COLO829 (cell line): Measurements from ENCODE around the gene MFF.
"Not testable (repeated sequence)": the region's sequence is repeated elsewhere in the genome, so short reads cannot be mapped to it uniquely, and the experiment has no call there.

ENCODE experiments used
- DNase-seq: peaks from one replicate; pipeline ENCODE4 v3.0.0; 2012; ENCODE audit warnings: low spot score

The MFF gene

GRCh38 chr2:227337442-227337841 lies 12.4 kb downstream of the MFF start:
- DNase-seq: no peak

DNA sequence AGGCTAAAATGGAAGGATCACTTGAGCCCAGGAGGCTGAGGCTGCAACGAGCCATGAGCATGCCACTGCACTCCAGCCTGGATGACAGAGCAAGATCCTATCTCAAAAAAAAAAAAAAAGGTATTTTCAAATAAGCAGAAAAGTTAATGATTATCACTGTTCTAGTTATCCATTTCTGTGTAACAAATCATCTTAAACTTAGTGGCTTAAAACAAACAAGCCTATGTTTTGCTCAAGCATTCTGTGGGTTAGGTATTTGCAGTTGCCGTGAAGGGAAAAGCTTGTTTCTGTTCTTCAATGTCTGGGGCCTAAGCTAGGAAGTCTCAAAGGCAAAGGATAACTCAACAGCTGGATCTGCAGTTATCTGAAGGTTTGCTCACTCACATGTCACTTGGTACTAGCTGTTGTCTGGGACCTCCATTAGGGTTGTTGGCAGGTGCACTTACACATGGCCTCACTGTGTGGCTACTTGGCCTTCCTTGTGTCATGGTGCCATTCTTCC lies 14.1 kb downstream of the MFF start:
- DNase-seq: no peak

DNA sequence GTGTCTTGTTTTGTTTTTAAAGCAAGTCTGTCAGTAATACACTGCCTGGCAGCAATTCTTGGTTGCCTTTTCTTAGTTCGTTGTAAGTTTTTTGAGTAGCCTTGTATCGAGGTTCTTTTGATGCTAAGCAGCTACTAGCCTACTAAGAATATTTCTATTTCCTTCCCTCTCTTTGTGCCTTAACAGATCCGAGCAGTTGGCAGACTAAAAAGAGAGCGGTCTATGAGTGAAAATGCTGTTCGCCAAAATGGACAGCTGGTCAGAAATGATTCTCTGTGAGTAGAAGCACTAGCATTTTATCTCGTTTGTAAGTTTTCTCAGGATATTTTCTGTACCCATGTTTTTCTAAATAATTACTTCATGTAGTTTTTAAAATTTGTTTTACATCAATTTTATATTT lies 15.1 kb downstream of the MFF start:
- no peak for DNase-seq

DNA sequence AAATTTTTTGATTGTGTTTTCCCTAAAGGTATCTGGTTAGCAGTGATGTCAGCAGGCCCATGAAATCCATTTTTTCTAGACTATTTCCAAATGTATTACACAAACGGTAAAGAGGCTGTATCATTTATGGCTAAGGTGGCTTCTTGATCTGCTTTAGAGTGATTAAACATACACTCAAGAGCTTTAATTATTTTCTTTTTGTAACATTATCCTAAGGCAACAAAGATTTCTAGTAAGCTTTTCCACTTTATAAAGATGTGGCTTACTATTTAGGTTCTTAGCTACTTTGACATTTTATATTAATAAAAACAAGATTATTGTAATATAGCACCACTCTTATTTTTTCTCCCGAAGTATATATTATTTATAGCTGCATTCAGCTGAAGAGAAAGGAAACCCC lies 16.5 kb downstream of the MFF start:
- no peak for DNase-seq

GRCh38 chr2:227344231-227344630 lies 19.2 kb downstream of the MFF start:
- DNase-seq: peak; percentile 57

DNA sequence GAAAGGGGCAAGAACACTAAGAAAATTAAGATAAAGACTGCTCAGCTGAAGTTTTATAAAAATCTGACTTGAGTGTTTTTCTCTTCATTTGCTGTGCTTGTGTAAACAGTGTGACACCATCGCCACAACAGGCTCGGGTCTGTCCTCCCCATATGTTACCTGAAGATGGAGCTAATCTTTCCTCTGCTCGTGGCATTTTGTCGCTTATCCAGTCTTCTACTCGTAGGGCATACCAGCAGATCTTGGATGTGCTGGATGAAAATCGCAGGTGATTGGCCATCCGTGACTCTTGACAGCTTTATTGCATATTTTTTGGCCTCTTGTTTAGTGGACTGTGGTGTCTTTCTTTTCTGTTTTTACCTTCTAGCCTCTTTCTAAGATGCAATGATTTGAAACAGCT lies 22.1 kb downstream of the MFF start:
- no peak for DNase-seq

DNA sequence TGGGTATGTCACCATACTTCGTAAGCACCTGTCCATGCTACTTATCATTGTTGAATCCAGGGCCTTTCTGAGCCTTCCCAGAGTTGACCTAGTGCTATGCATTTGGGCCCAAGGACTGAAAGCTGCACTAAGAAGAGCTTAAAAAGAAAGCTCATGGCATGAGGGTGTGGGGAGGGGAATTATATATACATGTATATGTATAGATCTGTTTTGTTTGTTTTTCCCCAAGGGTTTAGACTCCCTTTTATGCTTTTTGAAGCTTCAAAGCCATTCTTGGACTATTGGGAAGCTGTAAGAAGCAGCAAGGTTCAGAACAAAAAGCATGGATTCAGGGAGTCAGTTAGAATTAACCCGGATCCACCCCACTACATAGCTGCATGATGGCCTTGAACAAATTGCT lies 23.3 kb downstream of the MFF start:
- no peak for DNase-seq

DNA sequence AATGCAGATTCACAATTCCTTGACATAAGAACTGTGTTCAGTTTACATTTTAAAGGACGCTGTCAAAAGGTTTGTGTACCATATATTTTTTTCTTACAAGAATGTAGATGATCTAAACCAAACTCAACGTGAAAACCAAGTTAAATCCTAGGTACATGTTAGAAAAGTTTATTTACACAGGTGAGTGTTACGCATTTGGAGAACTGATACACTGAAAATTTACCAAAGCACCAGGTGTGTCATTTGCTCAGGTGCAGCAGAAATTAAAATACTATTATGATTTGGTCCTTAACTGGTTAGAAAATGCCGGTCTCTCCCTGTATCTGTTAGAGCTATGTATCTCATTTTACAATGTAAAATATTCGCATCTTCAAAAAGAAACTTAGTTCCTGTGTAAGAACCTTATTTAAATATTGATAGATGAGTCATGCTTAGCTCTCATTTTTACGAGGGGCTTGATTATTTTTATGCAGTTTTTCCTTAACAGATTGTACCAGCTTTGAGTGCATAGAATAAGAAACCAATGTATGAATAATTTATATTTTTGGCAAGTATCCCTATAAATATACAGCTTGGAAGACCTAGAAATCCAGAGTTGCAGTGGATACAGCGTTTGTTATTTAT lies 25.1 kb downstream of the MFF start:
- DNase-seq: no peak

DNA sequence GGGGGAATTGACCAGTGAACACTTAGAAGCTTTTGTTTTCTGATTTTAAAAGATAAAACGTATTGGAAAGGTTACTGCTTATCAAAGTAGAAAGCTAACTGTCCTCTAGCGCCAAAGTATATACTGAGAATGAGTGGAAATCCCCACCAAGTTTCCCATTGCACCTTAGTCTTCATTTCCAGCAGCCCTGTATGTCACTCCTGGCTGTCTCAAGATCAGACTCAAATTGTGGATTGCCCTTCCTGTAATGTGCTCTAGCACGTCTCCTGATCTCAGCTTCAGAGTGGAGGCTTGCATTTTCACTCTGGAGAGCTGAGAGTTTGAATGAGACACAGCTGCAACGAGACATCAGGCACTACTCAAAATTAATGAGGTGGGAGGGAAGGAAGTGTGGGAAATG lies 26.6 kb downstream of the MFF start:
- DNase-seq: no peak

DNA sequence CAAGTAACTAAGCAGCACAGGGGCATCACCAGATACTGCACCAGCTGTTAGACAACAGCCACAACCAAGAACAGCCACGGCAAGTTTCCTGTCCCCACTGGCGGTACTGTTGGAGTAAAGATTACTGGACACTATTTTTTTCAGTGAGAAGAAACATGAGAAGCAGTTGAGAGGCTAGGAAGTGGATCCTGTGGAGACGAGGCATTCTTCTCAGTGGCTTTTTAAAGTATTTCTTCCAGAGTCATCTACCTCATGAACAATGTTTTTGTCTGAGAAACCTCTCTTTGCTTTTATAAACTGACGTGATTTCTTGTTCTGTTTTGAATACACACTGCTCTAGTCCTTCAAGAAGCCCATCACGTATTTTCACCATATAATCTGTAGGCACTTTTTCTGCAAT lies 35.3 kb downstream of the MFF start:
- DNase-seq: no peak

GRCh38 chr2:227363756-227364155 lies 38.7 kb downstream of the MFF start:
- no peak for DNase-seq

DNA sequence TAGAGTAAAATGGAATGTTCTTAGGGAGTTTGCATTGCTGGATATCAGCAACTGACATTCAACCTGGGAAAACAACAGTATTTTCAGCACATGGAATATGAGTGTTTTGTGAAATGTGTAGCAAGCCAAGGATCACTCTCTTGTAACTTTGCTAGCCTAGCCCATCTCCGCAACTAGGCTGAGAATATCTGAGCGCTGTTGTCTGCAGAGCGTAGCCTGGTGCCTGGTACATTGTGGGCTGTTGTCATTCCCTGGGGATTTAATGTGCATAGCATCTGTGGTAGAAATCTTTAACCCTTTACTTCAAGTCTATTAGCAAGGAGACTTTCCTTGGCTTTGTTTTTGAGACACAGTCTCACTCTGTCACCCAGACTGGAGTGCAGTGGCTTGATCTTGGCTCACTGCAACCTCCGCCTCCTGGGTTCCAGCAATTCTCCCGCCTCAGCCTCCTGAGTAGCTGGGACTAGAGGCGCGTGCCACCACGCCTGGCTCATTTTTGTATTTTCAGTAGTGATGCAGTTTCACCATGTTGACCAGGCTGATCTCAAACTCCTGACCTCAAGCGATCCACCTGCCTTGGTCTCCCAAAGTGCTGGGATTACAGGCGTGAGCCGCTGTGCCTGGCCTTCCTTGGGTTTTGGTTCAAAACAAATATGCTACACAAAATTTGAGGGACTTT lies 39.7 kb downstream of the MFF start:
- not testable (repeated sequence) for DNase-seq

GRCh38 chr2:227365833-227366232 lies 40.8 kb downstream of the MFF start:
- no peak for DNase-seq

GRCh38 chr2:227366769-227367426 lies 41.8 kb downstream of the MFF start:
- DNase-seq: no peak

DNA sequence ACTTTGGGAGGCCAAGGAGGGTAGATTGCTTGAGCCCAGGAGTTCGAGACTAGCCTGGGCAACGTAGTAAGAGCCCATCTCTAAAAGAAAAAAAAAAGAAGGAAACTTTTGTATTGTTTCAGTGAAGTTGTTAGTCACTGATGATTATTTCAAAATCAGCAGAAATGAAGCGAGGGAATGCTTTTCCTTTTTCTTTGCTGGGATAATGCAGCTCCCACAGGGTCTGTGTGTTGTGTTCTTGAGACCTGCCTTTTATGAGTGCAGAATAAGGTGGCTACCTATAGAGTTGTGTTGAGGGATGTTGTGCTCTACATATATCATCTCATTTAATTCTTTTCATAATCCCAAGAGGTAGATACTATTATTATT lies 42.4 kb downstream of the MFF start:
- DNase-seq: no peak

- no peak for DNase-seq
Measured at GRCh38 chr2:227368574-227368973, 43.5 kb downstream of the MFF start.

GRCh38 chr2:227370092-227370491 lies 45.0 kb downstream of the MFF start:
- no peak for DNase-seq

DNA sequence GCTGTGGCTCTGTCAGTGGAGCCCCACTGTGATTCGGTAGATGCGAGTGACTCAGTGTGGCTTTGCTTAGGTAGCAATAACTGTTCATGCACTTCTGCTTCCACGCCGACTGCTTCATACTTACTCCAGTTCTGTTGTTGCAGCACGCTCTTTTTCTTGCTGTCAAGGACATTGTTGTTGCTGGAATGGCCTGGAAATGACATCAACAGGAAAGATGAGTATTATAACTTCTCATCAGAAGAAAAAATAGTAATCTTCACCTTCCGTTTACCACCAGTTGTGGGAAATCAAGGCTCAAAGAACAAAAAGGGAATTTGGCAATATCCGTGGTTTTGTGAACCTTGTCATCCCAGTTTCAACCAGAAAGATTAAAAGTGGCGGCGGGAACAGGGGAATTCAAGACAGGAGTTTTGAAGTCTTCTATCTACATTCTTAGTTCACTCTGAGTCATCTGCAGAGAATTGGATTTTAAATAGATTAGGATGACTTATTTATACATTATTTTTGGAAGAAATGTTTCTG lies 45.8 kb downstream of the MFF start:
- DNase-seq: no peak

GRCh38 chr2:227373389-227373788 lies 48.3 kb downstream of the MFF start:
- DNase-seq: no peak

- DNase-seq: peak; percentile 79
Measured at GRCh38 chr2:227374158-227374557, 49.1 kb downstream of the MFF start.

- DNase-seq: no peak
Measured at GRCh38 chr2:227376656-227377396, 51.8 kb downstream of the MFF start.
